KMS-11 (cell line): Measurements from ENCODE around the gene DGUOK.

Experiments used
- H2AFZ ChIP-seq: fragments of 200-600 bp; sonication (generic); 2 replicates; pipeline ENCODE4 v1.6.1; 2016; ENCODE audit warnings: antibody characterized with exemption, mixed run types, low read depth
- H3K27ac ChIP-seq: fragments of 200-600 bp; sonication (generic); 2 replicates; pipeline ENCODE4 v1.6.1; 2016; ENCODE audit warnings: mild to moderate bottlenecking, mixed run types
- H3K27me3 ChIP-seq: fragments of 200-600 bp; sonication (generic); 2 replicates; pipeline ENCODE4 v1.6.1; 2017; ENCODE audit warnings: mild to moderate bottlenecking, low read depth, mixed run types, moderate library complexity; ENCODE audit not compliant: insufficient read depth
- H3K36me3 ChIP-seq: fragments of 200-600 bp; sonication (generic); 2 replicates; pipeline ENCODE4 v1.6.1; 2017; ENCODE audit warnings: mild to moderate bottlenecking, mixed run types; ENCODE audit not compliant: insufficient read depth
- H3K4me1 ChIP-seq: fragments of 200-600 bp; sonication (generic); 2 replicates; pipeline ENCODE4 v1.6.1; 2016; ENCODE audit warnings: mild to moderate bottlenecking, low read depth, mixed run types; ENCODE audit not compliant: poor library complexity, severe bottlenecking
- H3K4me2 ChIP-seq: fragments of 200-600 bp; sonication (generic); 2 replicates; pipeline ENCODE4 v1.7.0; 2016; ENCODE audit warnings: mild to moderate bottlenecking, mixed run types
- H3K4me3 ChIP-seq: fragments of 200-600 bp; sonication (generic); IDR thresholded peaks from 2 replicates; pipeline ENCODE4 v1.6.1; 2017; ENCODE audit warnings: low read depth, low read length, mixed read lengths; ENCODE audit not compliant: insufficient read depth
- H3K79me2 ChIP-seq: fragments of 200-600 bp; sonication (generic); 2 replicates; pipeline ENCODE4 v1.6.1; 2016; ENCODE audit warnings: low read depth, mixed run types; ENCODE audit not compliant: insufficient read depth
- H3K9ac ChIP-seq: fragments of 200-600 bp; sonication (generic); 2 replicates; pipeline ENCODE4 v1.6.1; 2016; ENCODE audit warnings: mild to moderate bottlenecking, mixed run types
- H4K20me1 ChIP-seq: fragments of 200-600 bp; sonication (generic); 2 replicates; pipeline ENCODE4 v1.6.1; 2016; ENCODE audit warnings: mild to moderate bottlenecking, mixed run types; ENCODE audit not compliant: insufficient read depth
- TF ChIP-seq, protein P1 (sequence below): fragments of 200-600 bp; sonication (generic); conservative IDR thresholded peaks from 2 replicates; pipeline ENCODE4 v1.6.1; 2017; ENCODE audit warnings: low read depth, mild to moderate bottlenecking, antibody characterized with exemption, low read length, moderate library complexity, mixed read lengths

DGUOK gene

DNA sequence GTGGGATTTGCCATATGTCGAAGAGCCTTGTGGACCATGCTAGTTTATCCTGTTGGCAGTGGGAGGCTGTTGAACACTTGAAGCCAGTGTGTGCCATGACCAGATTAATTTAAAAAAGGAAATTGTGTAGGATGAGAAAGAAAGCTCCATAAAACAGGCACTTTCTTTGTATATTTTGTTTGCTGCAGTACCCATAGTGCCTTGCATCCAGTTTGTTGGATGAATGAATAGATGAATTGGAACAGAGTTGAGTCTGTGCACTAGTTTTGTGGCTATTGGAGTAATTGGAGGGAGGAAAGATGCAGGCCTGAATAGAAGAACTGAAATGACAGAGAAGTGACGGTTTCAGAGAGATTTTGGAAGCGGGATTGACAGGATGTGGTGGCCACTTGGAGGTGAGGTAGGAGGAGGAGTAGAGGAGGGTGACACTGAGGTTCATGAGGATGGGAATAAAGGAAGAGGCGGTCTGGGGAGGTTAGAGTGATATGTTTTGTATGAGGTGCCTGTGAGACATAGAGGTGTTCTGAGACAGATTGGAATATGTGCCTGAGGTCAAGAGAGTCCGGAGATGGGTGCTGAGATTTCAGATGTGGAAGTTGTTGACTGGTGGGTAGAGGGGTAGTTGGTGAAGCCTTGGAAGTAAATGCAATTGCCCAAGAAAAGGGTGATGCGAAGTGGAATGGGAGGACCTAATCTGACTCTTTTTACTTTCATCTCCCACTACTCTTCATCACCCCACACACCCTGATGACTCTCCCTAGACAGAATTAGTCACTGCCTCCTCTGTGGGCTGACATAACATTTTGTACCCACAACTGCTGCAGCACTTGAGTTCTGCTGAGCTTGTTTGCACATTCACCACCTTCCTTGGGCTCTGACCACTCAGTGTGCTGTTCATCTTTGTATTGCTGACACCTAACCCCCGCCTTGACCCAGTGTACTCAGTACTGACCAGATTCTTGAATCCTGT is 5.1 kb downstream of the DGUOK start:
- H3K36me3 ChIP-seq = no peaks in the 10 kb centered on the region
- H2AFZ ChIP-seq = no peak overlapping the region
- H3K4me2 ChIP-seq = no peak overlapping the region
- no peaks in the 10 kb centered on the region for H3K27me3 ChIP-seq
- H3K27ac ChIP-seq = no peak overlapping the region
- H3K4me3 ChIP-seq = no peak overlapping the region
- no peak overlapping the region for H3K9ac ChIP-seq
- peaks cover 67% of the 10 kb centered on the region for H3K79me2 ChIP-seq
- H4K20me1 ChIP-seq = peaks cover 3% of the 10 kb centered on the region; the same call in 1 of the 2 replicates
- TF ChIP-seq, protein P1, sequence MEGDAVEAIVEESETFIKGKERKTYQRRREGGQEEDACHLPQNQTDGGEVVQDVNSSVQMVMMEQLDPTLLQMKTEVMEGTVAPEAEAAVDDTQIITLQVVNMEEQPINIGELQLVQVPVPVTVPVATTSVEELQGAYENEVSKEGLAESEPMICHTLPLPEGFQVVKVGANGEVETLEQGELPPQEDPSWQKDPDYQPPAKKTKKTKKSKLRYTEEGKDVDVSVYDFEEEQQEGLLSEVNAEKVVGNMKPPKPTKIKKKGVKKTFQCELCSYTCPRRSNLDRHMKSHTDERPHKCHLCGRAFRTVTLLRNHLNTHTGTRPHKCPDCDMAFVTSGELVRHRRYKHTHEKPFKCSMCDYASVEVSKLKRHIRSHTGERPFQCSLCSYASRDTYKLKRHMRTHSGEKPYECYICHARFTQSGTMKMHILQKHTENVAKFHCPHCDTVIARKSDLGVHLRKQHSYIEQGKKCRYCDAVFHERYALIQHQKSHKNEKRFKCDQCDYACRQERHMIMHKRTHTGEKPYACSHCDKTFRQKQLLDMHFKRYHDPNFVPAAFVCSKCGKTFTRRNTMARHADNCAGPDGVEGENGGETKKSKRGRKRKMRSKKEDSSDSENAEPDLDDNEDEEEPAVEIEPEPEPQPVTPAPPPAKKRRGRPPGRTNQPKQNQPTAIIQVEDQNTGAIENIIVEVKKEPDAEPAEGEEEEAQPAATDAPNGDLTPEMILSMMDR = no peak
- H3K4me1 ChIP-seq = peaks cover 19% of the 10 kb centered on the region

DNA sequence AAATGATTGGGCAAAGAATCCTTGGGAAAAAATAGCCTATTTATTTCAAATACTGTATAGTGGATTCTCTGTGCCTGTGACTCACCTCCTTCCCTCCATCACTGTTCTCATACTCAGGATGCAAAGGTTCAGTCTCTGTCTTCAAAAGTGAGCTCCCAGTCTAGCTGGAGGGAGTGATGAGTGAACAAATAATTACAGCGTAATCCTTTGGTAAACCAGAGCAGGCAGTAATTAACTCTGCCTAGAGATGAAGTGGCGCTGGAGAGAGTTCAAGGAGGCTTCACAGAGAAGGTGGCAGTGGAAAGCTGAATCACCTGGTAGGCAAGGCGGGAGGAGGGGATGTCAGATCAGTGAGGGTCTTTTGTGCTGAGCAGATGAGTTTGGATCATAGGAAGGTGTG is 6.5 kb downstream of the DGUOK start:
- peaks cover 3% of the 10 kb centered on the region; the same call in 1 of the 2 replicates for H4K20me1 ChIP-seq
- H3K4me2 ChIP-seq = no peak overlapping the region
- TF ChIP-seq, protein P1 = no peak

DNA sequence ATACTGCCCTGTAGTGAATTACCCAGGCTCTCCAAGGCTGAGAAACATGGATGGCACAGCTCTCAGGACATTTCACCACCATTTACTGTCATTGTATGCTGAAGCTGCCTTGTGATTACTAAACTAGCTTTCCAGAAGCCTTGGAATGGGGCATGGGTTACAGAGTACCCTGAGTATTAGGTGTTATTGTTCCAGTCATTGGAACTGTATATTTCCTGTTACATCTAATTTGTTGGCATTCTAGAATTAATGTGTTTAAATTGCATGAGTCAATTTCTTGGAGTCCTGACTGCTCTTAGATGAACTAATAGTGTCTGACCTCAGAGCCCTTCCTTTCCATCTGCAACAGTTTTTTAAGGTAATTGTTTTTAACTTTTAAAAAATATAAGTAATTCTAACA is 9.0 kb downstream of the DGUOK start:
- H3K4me2 ChIP-seq = no peak overlapping the region
- peaks cover 42% of the 10 kb centered on the region; the same call in 1 of the 2 replicates for H3K79me2 ChIP-seq
- H3K4me3 ChIP-seq = no peak overlapping the region
- TF ChIP-seq, protein P1 = no peak
- H4K20me1 ChIP-seq = peaks cover 3% of the 10 kb centered on the region; the same call in 1 of the 2 replicates
- H2AFZ ChIP-seq = no peak overlapping the region
- H3K36me3 ChIP-seq = no peaks in the 10 kb centered on the region
- H3K27me3 ChIP-seq = no peaks in the 10 kb centered on the region
- H3K9ac ChIP-seq = no peak overlapping the region
- H3K27ac ChIP-seq = no peak overlapping the region
- peaks cover 11% of the 10 kb centered on the region for H3K4me1 ChIP-seq

More for the DNA sequence above, 6.5 kb downstream of the DGUOK start:
- H3K36me3 ChIP-seq = no peaks in the 10 kb centered on the region
- H3K4me3 ChIP-seq = no peak overlapping the region
- no peak overlapping the region for H3K9ac ChIP-seq
- no peak overlapping the region for H2AFZ ChIP-seq
- peaks cover 12% of the 10 kb centered on the region for H3K4me1 ChIP-seq
- H3K27ac ChIP-seq = no peak overlapping the region
- H3K27me3 ChIP-seq = no peaks in the 10 kb centered on the region
- peaks cover 57% of the 10 kb centered on the region for H3K79me2 ChIP-seq

DNA sequence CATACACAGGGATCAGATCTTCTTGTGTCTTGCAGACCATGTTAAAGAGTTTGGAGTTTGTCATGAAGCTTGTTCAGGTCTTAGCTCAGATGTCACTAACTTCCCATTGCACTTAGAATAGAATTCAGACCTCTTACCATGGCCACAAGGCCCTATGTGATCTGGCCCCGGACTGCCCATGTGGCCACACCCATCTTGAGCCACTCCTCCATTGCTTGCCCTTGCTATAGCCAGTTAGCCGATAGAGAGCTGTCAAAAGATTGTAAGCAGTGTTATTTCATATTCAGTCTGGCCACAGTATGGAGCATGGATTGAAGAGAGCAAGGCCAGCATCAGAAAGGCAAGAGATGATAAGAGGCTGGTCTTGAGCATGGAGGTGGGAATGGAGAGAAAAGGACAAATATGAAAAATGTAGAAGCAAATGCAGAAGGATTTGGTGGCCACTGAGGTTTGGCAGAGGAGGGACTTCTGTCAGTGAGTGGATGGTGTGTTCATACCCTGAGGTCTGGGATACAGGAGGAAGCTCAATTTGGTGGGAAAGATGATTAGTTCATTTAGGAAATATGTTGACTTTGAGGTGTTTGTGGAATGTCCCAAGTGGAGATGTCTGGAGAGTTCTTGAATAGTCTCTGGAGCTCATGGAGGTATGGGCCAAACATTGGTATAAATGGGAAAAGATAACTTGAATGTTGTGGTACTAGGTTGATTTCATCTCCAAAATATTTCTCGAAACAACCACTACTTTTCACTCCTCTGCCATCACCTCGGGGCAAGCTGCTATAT is 10.6 kb downstream of the DGUOK start:
- Histone ChIP-seq H2AFZ (no peak overlapping the region), H3K27me3 (no peaks in the 10 kb centered on the region), H3K79me2 (peaks cover 36% of the 10 kb centered on the region; the same call in 1 of the 2 replicates), H4K20me1 (0 out of 2 replicates have a peak, but pooled peaks cover 3% of the 10 kb centered on the region), H3K4me1 (peaks cover 11% of the 10 kb centered on the region), H3K4me3 (no peak overlapping the region), H3K27ac (no peak overlapping the region), H3K9ac (no peak overlapping the region), H3K36me3 (no peaks in the 10 kb centered on the region), H3K4me2 (no peak overlapping the region)
- TF ChIP-seq, protein P1 = no peak
